Keratinocyte (primary cell): ENCODE measurements around the gene NUP153. TPM values are rescaled to one million over a fixed set of nuclear protein-coding genes. Genes with fewer than 3 reads are reported as not detected.

Source experiments
- DNase-seq: peaks from one replicate; pipeline ENCODE4 v3.0.0-alpha.2; 2011; ENCODE audit warnings: low read depth, missing footprints, low spot score
- FAIRE-seq: peaks from 2 replicates; lab custom pipeline; 2011; peaks lifted over from hg19 to GRCh38; lab: Jason Lieb, UNC
- H2AFZ ChIP-seq: 2 replicates; pipeline ENCODE4 v1.6.0; 2012; ENCODE audit warnings: low read length, control low read depth, inconsistent platforms; ENCODE audit not compliant: control insufficient read depth
- H3K27ac ChIP-seq: 2 replicates; pipeline ENCODE4 v1.5.1; 2011; ENCODE audit warnings: low read length; ENCODE audit not compliant: control insufficient read depth, insufficient read depth
- H3K27me3 ChIP-seq: 3 replicates; pipeline ENCODE4 v1.6.0; 2011; ENCODE audit warnings: low read length; ENCODE audit not compliant: control insufficient read depth, insufficient read depth; ENCODE audit errors: extremely low read depth
- H3K36me3 ChIP-seq, 2 experiments: 2 replicates in 1 of 2; 3 replicates in 1 of 2; pipeline ENCODE4 v1.5.1; 2011; ENCODE audit warnings: low read length in 2 of 2, mild to moderate bottlenecking in 1 of 2; ENCODE audit not compliant: control insufficient read depth in 2 of 2, insufficient read depth in 2 of 2; ENCODE audit errors: extremely low read depth in 1 of 2
- H3K4me1 ChIP-seq: 3 replicates; pipeline ENCODE4 v1.5.1; 2011; ENCODE audit warnings: low read length; ENCODE audit not compliant: control insufficient read depth, insufficient read depth; ENCODE audit errors: extremely low read depth
- H3K4me2 ChIP-seq: 3 replicates; pipeline ENCODE4 v1.6.0; 2011; ENCODE audit warnings: low read depth, low read length; ENCODE audit not compliant: control insufficient read depth, insufficient read depth; ENCODE audit errors: extremely low read depth
- H3K4me3 ChIP-seq, 3 experiments: fragments of 200-600 bp in 1 of 3; sonication (generic) in 1 of 3; 2 replicates in 2 of 3; 3 replicates in 1 of 3; pipeline ENCODE4 v1.5.1; 2011 to 2016; ENCODE audit warnings: low read length in 3 of 3, mild to moderate bottlenecking in 3 of 3, control low read depth in 2 of 3, inconsistent platforms in 1 of 3, low read depth in 1 of 3, mixed read lengths in 1 of 3, mixed run types in 1 of 3, moderate library complexity in 1 of 3; ENCODE audit not compliant: control insufficient read depth in 2 of 3, insufficient read depth in 2 of 3; ENCODE audit errors: extremely low read depth in 1 of 3
- H3K79me2 ChIP-seq: 2 replicates; pipeline ENCODE4 v1.6.0; 2012; ENCODE audit warnings: low read length; ENCODE audit not compliant: control insufficient read depth, insufficient read depth
- H3K9ac ChIP-seq: 3 replicates; pipeline ENCODE4 v1.6.0; 2011; ENCODE audit warnings: low read length; ENCODE audit not compliant: control insufficient read depth, insufficient read depth; ENCODE audit errors: extremely low read depth
- H3K9me1 ChIP-seq: 3 replicates; pipeline ENCODE4 v1.6.0; 2011; ENCODE audit warnings: low read length; ENCODE audit not compliant: control insufficient read depth, insufficient read depth; ENCODE audit errors: extremely low read depth
- H3K9me3 ChIP-seq: 2 replicates; pipeline ENCODE4 v1.5.1; 2012; ENCODE audit warnings: low read depth, low read length; ENCODE audit not compliant: control insufficient read depth
- H4K20me1 ChIP-seq: 3 replicates; pipeline ENCODE4 v1.6.0; 2011; ENCODE audit warnings: low read length; ENCODE audit not compliant: control insufficient read depth, insufficient read depth; ENCODE audit errors: extremely low read depth
- EZH2 ChIP-seq: IDR thresholded peaks from one replicate; pipeline ENCODE4 v1.6.1; 2012; ENCODE audit warnings: inconsistent platforms, mild to moderate bottlenecking, low read length, moderate library complexity
- dilution Hi-C: fragments of 300-500 bp; cut with MboI; formaldehyde crosslinking; loops from one replicate; pipeline ENCODE4 v1.7.0; 2020; ENCODE audit warnings: low sequenced_read_pairs; ENCODE audit not compliant: extremely low pct_ligation_motif_present
- polyA plus RNA-seq, 5 experiments: library from polyadenylated mRNA; depleted of rRNA in 3 of 5; stranded (reverse) in 3 of 5; stranded (forward) in 1 of 5; unstranded in 1 of 5; fragments of >200 nt; gene quantifications; 1 replicate in 1 of 5; 2 replicates in 3 of 5; 3 replicates in 1 of 5; pipeline versions ENCODE4 v1.2.1 to v1.2.3, GENCODE V29; 2011 to 2012; ENCODE audit warnings: missing spikeins in 2 of 5, low read depth in 1 of 5, low replicate concordance in 1 of 5
- TF ChIP-seq, protein P1 (sequence below), 3 experiments: IDR thresholded peaks in 1 of 3; conservative IDR thresholded peaks in 1 of 3; optimal IDR thresholded peaks in 1 of 3; 2 replicates in 2 of 3; 3 replicates in 1 of 3; pipeline versions ENCODE3 to v1.5.1; 2011; ENCODE audit warnings: low read length in 3 of 3, mild to moderate bottlenecking in 3 of 3, moderate library complexity in 2 of 3, control low read depth in 1 of 3, inconsistent platforms in 1 of 3; ENCODE audit not compliant: insufficient read depth in 2 of 3; ENCODE audit errors: extremely low read depth in 1 of 3

Gene NUP153
- polyA plus RNA-seq, 1 donor (not counting 4 experiments of a cell fraction or from before 2014, with no cell fraction given): 27.6 TPM

- H3K4me1 ChIP-seq: no peaks in the 10 kb centered on the region
- H4K20me1 ChIP-seq: no peaks in the 10 kb centered on the region
- H3K9me3 ChIP-seq: no peaks in the 10 kb centered on the region
- dilution Hi-C loops: no loop called here
- H3K27ac ChIP-seq: no peak overlapping the region
- peaks cover 13 to 15% of the 10 kb centered on the region in 2 experiments for H3K36me3 ChIP-seq
- H3K9me1 ChIP-seq: no peaks in the 10 kb centered on the region
- TF ChIP-seq EZH2: no peak
- TF ChIP-seq, protein P1, sequence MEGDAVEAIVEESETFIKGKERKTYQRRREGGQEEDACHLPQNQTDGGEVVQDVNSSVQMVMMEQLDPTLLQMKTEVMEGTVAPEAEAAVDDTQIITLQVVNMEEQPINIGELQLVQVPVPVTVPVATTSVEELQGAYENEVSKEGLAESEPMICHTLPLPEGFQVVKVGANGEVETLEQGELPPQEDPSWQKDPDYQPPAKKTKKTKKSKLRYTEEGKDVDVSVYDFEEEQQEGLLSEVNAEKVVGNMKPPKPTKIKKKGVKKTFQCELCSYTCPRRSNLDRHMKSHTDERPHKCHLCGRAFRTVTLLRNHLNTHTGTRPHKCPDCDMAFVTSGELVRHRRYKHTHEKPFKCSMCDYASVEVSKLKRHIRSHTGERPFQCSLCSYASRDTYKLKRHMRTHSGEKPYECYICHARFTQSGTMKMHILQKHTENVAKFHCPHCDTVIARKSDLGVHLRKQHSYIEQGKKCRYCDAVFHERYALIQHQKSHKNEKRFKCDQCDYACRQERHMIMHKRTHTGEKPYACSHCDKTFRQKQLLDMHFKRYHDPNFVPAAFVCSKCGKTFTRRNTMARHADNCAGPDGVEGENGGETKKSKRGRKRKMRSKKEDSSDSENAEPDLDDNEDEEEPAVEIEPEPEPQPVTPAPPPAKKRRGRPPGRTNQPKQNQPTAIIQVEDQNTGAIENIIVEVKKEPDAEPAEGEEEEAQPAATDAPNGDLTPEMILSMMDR (optimal IDR thresholded peaks at IDR 0.05 in 1 of 3, IDR thresholded peaks at IDR 0.05 in 1 of 3, conservative IDR thresholded peaks at IDR 0.05 in 1 of 3; ENCODE audit: extremely low read depth in 1 of 3, insufficient read depth in 2 of 3, low read length in 3 of 3): no peak
- DNase-seq: no peak
- H2AFZ ChIP-seq: no peak overlapping the region
- H3K4me2 ChIP-seq: no peak overlapping the region
- no peak overlapping the region for H3K9ac ChIP-seq
- no peak for FAIRE-seq
- H3K79me2 ChIP-seq: peaks cover 20% of the 10 kb centered on the region
- no peaks in the 10 kb centered on the region for H3K27me3 ChIP-seq
- no peak overlapping the region for H3K4me3 ChIP-seq
Measured at GRCh38 chr6:17665132-17665531, 41.6 kb downstream of the NUP153 start.

DNA sequence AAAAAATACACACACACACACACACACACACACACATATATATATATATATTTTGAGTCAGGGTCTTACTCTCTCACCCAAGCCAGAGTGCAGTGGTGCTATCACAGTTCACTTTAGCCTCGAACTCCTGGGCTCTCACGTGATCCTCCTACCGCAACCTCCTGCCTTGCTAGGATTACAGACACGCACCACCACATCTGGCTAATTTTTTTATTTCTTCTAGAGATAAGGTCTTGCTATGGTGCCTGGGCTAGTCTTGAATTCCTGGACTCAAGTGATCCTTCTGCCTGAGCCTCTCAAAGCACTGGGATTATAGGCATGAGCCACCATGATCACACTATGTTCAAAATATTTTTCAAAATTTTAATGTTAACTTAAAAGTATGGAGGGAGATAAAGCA, 43.5 kb downstream of the NUP153 start:
- H4K20me1 ChIP-seq: no peaks in the 10 kb centered on the region
- H3K27me3 ChIP-seq: no peaks in the 10 kb centered on the region
- no peak for TF ChIP-seq EZH2
- TF ChIP-seq, protein P1 (optimal IDR thresholded peaks at IDR 0.05 in 1 of 3, IDR thresholded peaks at IDR 0.05 in 1 of 3, conservative IDR thresholded peaks at IDR 0.05 in 1 of 3; ENCODE audit: extremely low read depth in 1 of 3, insufficient read depth in 2 of 3, low read length in 3 of 3): no peak
- DNase-seq: no peak
- H3K27ac ChIP-seq: no peak overlapping the region
- H3K9me3 ChIP-seq: no peaks in the 10 kb centered on the region
- no peaks in the 10 kb centered on the region for H3K9me1 ChIP-seq
- H3K4me3 ChIP-seq: no peak overlapping the region
- H3K36me3 ChIP-seq: peaks cover 11% of the 10 kb centered on the region in 2 experiments
- no peak for FAIRE-seq
- no peaks in the 10 kb centered on the region for H3K4me1 ChIP-seq
- H3K79me2 ChIP-seq: peaks cover 24% of the 10 kb centered on the region
- no peak overlapping the region for H3K4me2 ChIP-seq
- no peak overlapping the region for H2AFZ ChIP-seq
- H3K9ac ChIP-seq: no peak overlapping the region
- dilution Hi-C loops: no loop called here
